B cell (primary cell): ENCODE measurements around the gene NSDHL.

Source experiments
- EZH2 ChIP-seq: IDR thresholded peaks from 2 replicates; pipeline ENCODE4 v1.6.1; 2012; ENCODE audit warnings: borderline replicate concordance, low read depth, mild to moderate bottlenecking, moderate library complexity, low read length; ENCODE audit not compliant: insufficient read depth, poor library complexity, severe bottlenecking
- TF ChIP-seq, protein P1 (sequence below): fragments of 200-600 bp; IDR thresholded peaks from one replicate; pipeline ENCODE4 v1.8.0; 2022; ENCODE audit warnings: antibody characterized with exemption, mild to moderate bottlenecking

DNA sequence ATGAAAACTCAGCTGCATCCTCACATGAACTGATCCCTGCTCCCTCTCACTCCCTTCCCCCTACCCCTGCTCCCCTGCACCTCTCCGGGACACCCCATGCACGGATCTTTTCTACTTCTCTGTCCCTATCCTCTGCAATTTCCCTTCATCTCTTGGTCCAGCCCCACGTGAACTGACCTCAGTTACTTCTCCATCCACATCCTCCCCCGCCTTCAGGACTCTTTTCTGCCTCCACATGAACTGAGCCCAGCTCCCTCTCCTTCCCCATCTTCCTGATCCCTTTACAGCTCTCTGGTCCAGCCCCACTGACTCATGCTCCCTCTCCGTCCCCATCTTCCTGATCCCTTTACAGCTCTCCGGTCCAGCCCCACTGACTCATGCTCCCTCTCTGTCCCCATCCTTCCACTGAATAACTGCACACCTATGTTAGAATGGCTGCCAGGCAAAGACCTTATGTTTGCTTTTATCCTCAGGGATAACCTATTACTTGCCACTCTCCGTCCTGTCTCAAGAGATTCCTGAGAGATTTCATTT lies 6.0 kb upstream of the NSDHL start:
- TF ChIP-seq, protein P1, sequence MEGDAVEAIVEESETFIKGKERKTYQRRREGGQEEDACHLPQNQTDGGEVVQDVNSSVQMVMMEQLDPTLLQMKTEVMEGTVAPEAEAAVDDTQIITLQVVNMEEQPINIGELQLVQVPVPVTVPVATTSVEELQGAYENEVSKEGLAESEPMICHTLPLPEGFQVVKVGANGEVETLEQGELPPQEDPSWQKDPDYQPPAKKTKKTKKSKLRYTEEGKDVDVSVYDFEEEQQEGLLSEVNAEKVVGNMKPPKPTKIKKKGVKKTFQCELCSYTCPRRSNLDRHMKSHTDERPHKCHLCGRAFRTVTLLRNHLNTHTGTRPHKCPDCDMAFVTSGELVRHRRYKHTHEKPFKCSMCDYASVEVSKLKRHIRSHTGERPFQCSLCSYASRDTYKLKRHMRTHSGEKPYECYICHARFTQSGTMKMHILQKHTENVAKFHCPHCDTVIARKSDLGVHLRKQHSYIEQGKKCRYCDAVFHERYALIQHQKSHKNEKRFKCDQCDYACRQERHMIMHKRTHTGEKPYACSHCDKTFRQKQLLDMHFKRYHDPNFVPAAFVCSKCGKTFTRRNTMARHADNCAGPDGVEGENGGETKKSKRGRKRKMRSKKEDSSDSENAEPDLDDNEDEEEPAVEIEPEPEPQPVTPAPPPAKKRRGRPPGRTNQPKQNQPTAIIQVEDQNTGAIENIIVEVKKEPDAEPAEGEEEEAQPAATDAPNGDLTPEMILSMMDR = no peak
- no peak for TF ChIP-seq EZH2
